PC-3 (cell line): Measurements from ENCODE around the gene KRT73. TPM values are rescaled to one million over a fixed set of nuclear protein-coding genes. Genes with fewer than 3 reads are reported as not detected.

Experiments used
- ATAC-seq: fragments of 200-7000 bp; cut with Tn5 transposase; 2 replicates; pipeline ENCODE4 v1.9.1; 2020; ENCODE audit warnings: mild to moderate bottlenecking, moderate library complexity
- BruUV-seq: library from RNA; stranded (reverse); fragments of 400-500 nt; replicated peaks from 2 replicates; lab custom pipeline; 2021; lab: Mats Ljungman, UMichigan
- CTCF ChIA-PET: fragments of 300-600 bp; sonication (Branson Sonifier 250); formaldehyde crosslinking; loops from one replicate; lab custom pipeline; 2022; ENCODE audit warnings: antibody characterized with exemption; lab: Charles Lee
- POLR2A ChIA-PET: fragments of 300-600 bp; sonication (Branson Sonifier 250); formaldehyde crosslinking; loops from one replicate; lab custom pipeline; 2022; ENCODE audit warnings: antibody characterized with exemption; ENCODE audit not compliant: unreplicated experiment; lab: Charles Lee
- DNase-seq: peaks from one replicate; pipeline ENCODE4 v3.0.0-alpha.2; 2015
- H2AFZ ChIP-seq: fragments of 300-600 bp; sonication (generic); 2 replicates; pipeline ENCODE4 v1.6.0; 2016; ENCODE audit warnings: antibody characterized with exemption, low read length
- H3F3A ChIP-seq: fragments of 300-600 bp; sonication (generic); one replicate; pipeline ENCODE4 v1.6.0; 2017; ENCODE audit warnings: antibody characterized with exemption, low read length, control low read depth, mild to moderate bottlenecking; ENCODE audit not compliant: unreplicated experiment
- H3K27ac ChIP-seq: fragments of 300-600 bp; sonication (generic); 2 replicates; pipeline ENCODE4 v1.5.1; 2016; ENCODE audit warnings: mild to moderate bottlenecking, low read length
- H3K27me3 ChIP-seq: fragments of 300-600 bp; sonication (generic); 2 replicates; pipeline ENCODE4 v1.6.1; 2016; ENCODE audit warnings: low read length, mixed read lengths
- H3K36me3 ChIP-seq: fragments of 300-600 bp; sonication (generic); 2 replicates; pipeline ENCODE4 v1.6.1; 2016; ENCODE audit warnings: low read depth, mixed run types, low read length, mixed read lengths
- H3K4me1 ChIP-seq: fragments of 300-600 bp; sonication (generic); 2 replicates; pipeline ENCODE4 v1.5.1; 2016; ENCODE audit warnings: low read length; ENCODE audit not compliant: insufficient read depth
- H3K4me2 ChIP-seq: fragments of 300-600 bp; sonication (generic); 2 replicates; pipeline ENCODE4 v1.6.0; 2016; ENCODE audit warnings: low read length
- H3K4me3 ChIP-seq: fragments of 300-600 bp; sonication (generic); 2 replicates; pipeline ENCODE4 v1.5.1; 2016; ENCODE audit warnings: mild to moderate bottlenecking, low read length, mixed read lengths
- H3K79me2 ChIP-seq: fragments of 300-600 bp; sonication (generic); 2 replicates; pipeline ENCODE4 v1.6.1; 2017; ENCODE audit warnings: low read length, mixed read lengths
- H3K9ac ChIP-seq: fragments of 300-600 bp; sonication (generic); 2 replicates; pipeline ENCODE4 v1.6.0; 2016; ENCODE audit warnings: mild to moderate bottlenecking, low read length
- H3K9me2 ChIP-seq: fragments of 300-600 bp; sonication (generic); replicated peaks from 2 replicates; pipeline ENCODE4 v1.6.1; 2016; ENCODE audit warnings: mixed run types, low read length, mixed read lengths
- H3K9me3 ChIP-seq: fragments of 300-600 bp; sonication (generic); 2 replicates; pipeline ENCODE4 v1.6.1; 2016; ENCODE audit warnings: low read length, mixed read lengths
- H4K20me1 ChIP-seq: fragments of 300-600 bp; sonication (generic); 2 replicates; pipeline ENCODE4 v1.6.1; 2016; ENCODE audit warnings: low read length, mixed read lengths
- EZH2 ChIP-seq: fragments of 300-600 bp; sonication (generic); IDR thresholded peaks from one replicate; pipeline ENCODE4 v1.6.1; 2017; ENCODE audit warnings: antibody characterized with exemption, mild to moderate bottlenecking, low read length; ENCODE audit not compliant: unreplicated experiment
- EZH2phosphoT487 ChIP-seq: fragments of 300-600 bp; sonication (generic); IDR thresholded peaks from 2 replicates; pipeline ENCODE4 v1.6.1; 2018; ENCODE audit warnings: mild to moderate bottlenecking, antibody characterized with exemption, low read length, borderline replicate concordance
- intact Hi-C: fragments of 100-400 bp; cut with micrococcal nuclease; formaldehyde crosslinking; loops from 2 replicates; pipeline ENCODE4 v1.9.0; 2023
- total RNA-seq: library from RNA; depleted of rRNA; stranded (reverse); fragments of >200 nt; gene quantifications from 2 replicates; pipeline ENCODE4 v1.2.3, GENCODE V29; 2014
- TF ChIP-seq, protein P1 (sequence below): fragments of 300-600 bp; sonication (generic); conservative IDR thresholded peaks from 2 replicates; pipeline ENCODE4 v1.5.1; 2017; ENCODE audit warnings: antibody characterized with exemption, low read depth, mild to moderate bottlenecking, low read length

The KRT73 gene
- total RNA-seq, 1 experiment from 2014 or later, result not detected

DNA sequence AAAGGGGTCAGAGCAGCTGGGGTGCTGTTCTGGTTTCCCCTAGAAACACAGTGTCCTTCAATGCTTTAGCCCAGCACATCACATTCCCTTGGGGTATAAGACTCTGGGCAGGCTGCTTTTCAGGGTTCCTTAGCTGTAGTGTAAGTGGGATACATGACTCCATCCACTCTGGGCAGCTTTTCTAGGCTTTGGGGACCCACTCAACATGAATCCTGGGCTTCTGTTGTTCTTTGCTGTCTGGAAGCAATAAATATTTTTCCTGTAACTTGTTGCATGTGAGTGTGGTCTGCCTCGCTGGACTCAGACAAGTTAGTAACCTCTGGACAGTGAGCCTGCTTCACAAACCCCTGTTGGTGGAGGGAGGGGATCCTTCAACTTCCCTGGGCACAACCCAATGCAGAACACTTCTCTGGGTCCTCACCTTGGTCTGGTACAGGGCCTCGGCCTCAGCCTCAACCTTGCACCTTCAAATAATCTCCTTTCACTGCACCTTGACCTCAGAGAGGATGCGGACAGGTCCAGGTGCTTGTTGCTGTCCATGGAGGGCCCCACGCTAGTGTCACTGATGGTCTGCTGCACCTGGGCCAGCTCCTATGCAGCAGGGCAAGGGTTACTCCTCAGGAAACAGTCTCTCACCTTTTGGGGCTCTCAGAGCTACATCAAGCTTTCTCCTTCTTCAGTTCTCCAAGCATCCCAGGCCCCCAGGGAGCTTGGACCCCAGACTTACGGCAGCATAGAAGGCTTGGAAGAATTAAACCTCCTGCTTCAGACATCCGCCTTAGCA lies 13.5 kb upstream of the KRT73 start:
- Histone ChIP-seq H3K9me2 (no peaks in the 10 kb centered on the region), H2AFZ (no peak overlapping the region), H3K36me3 (no peaks in the 10 kb centered on the region), H4K20me1 (no peaks in the 10 kb centered on the region), H3K4me2 (no peak overlapping the region), H3K27ac (no peak overlapping the region), H3K79me2 (no peaks in the 10 kb centered on the region), H3K9me3 (no peaks in the 10 kb centered on the region), H3F3A (no peaks in the 10 kb centered on the region), H3K4me3 (no peak overlapping the region), H3K9ac (no peak overlapping the region), H3K4me1 (no peaks in the 10 kb centered on the region), H3K27me3 (0 out of 2 replicates have a peak, but pooled peaks cover 12% of the 10 kb centered on the region)
- CTCF ChIA-PET, result no interaction called here
- ATAC-seq (no peak), DNase-seq (no peak)
- no TSS peak for BruUV-seq
- intact Hi-C loops, result no loop called here
- TF ChIP-seq EZH2phosphoT487, result no peak
- no peak for TF ChIP-seq EZH2
- TF ChIP-seq, protein P1, sequence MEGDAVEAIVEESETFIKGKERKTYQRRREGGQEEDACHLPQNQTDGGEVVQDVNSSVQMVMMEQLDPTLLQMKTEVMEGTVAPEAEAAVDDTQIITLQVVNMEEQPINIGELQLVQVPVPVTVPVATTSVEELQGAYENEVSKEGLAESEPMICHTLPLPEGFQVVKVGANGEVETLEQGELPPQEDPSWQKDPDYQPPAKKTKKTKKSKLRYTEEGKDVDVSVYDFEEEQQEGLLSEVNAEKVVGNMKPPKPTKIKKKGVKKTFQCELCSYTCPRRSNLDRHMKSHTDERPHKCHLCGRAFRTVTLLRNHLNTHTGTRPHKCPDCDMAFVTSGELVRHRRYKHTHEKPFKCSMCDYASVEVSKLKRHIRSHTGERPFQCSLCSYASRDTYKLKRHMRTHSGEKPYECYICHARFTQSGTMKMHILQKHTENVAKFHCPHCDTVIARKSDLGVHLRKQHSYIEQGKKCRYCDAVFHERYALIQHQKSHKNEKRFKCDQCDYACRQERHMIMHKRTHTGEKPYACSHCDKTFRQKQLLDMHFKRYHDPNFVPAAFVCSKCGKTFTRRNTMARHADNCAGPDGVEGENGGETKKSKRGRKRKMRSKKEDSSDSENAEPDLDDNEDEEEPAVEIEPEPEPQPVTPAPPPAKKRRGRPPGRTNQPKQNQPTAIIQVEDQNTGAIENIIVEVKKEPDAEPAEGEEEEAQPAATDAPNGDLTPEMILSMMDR, result no peak
- POLR2A ChIA-PET, result no interaction called here

DNA sequence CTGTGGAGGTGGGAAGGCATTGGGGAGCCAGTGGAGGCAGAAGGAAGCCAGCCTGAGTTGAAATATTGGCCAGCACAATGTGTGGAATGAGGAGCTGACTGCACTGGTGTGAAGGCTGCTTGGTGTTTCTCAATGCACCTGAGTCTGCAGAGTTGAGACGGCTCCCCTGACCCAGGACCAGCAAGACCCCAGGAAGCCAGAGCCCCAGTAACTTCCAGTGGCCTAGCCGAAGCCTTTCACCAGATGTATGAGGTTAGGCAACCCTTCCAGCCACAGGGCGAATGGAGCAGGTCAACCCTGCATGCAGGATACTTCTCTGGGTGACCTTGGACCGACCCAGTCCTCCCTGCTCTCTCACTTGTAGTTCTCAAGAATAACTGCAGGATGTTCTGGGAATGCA lies 12.9 kb upstream of the KRT73 start:
- TF ChIP-seq EZH2phosphoT487, result no peak
- no peak for TF ChIP-seq EZH2
- TF ChIP-seq, protein P1, result no peak
- no TSS peak for BruUV-seq
- CTCF ChIA-PET, result no interaction called here

DNA sequence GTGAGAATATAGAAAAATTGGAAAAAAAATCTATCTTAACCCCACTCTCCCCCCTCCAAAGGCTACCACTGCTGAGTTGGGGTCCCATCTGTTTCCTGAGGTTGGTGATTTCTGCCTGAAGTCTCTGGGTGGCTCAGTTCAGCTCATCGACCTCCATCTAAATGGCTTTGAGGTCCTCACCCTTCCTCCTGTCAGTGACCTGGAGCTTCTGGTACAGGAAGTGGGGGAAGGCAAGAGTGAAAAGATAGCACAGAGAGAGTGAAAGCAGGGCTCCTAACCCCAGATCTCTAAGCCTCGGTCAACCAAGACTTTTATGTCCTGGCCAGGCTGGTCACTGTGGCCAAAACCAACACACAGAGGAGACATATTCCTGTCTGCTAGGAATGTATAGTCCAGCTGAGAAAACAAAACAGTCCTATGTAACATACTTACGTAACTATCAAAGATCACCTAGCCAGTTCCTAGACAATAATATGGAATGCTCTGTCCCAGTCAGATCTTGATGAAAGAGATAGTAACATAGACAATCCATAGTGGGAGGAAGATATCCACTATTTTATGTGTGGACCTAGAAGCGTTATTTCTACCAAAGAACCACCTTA lies 12.3 kb upstream of the KRT73 start:
- ChIA-PET CTCF (no interaction called here), POLR2A (no interaction called here)
- DNase-seq, result no peak
- Histone ChIP-seq H3K36me3 (no peaks in the 10 kb centered on the region), H3K9me2 (no peaks in the 10 kb centered on the region), H3K4me1 (no peaks in the 10 kb centered on the region), H2AFZ (no peak overlapping the region), H3K9me3 (no peaks in the 10 kb centered on the region), H4K20me1 (no peaks in the 10 kb centered on the region), H3K79me2 (no peaks in the 10 kb centered on the region), H3F3A (no peaks in the 10 kb centered on the region), H3K9ac (no peak overlapping the region), H3K4me2 (no peak overlapping the region), H3K27ac (no peak overlapping the region), H3K27me3 (0 out of 2 replicates have a peak, but pooled peaks cover 12% of the 10 kb centered on the region), H3K4me3 (no peak overlapping the region)
- no TSS peak for BruUV-seq
- intact Hi-C loops, result no loop called here
- TF ChIP-seq, protein P1, result no peak
- no peak for TF ChIP-seq EZH2phosphoT487
- ATAC-seq, result no peak

More for the DNA sequence above, 12.9 kb upstream of the KRT73 start:
- H2AFZ ChIP-seq, result no peak overlapping the region
- H3K9ac ChIP-seq, result no peak overlapping the region
- H3K79me2 ChIP-seq, result no peaks in the 10 kb centered on the region
- intact Hi-C loops, result no loop called here
- H3K9me2 ChIP-seq, result no peaks in the 10 kb centered on the region
- no peak for ATAC-seq
- H3K4me3 ChIP-seq, result no peak overlapping the region
- POLR2A ChIA-PET, result no interaction called here
- no peak for DNase-seq
- H3K27me3 ChIP-seq, result 0 out of 2 replicates have a peak, but pooled peaks cover 12% of the 10 kb centered on the region
- H3K27ac ChIP-seq, result no peak overlapping the region
- no peak overlapping the region for H3K4me2 ChIP-seq
- no peaks in the 10 kb centered on the region for H4K20me1 ChIP-seq
- H3K4me1 ChIP-seq, result no peaks in the 10 kb centered on the region
- H3K36me3 ChIP-seq, result no peaks in the 10 kb centered on the region
- no peaks in the 10 kb centered on the region for H3K9me3 ChIP-seq
- H3F3A ChIP-seq, result no peaks in the 10 kb centered on the region
